Endothelial cell of umbilical vein (primary cell): ENCODE results near the gene KMT2B.
A peak's percentile ranks its signal among the peaks of the same experiment; 100 is the strongest.

Experiments
- CTCF ChIP-seq, 2 donors: IDR thresholded peaks; 1 replicate in 1 of 2; 2 replicates in 1 of 2; pipeline ENCODE4 v1.5.1; 2011; ENCODE audit warnings: low read length in 2 of 2, mild to moderate bottlenecking in 2 of 2, moderate library complexity in 2 of 2, control low read depth in 1 of 2, inconsistent platforms in 1 of 2, low read depth in 1 of 2; ENCODE audit not compliant: insufficient read depth in 1 of 2; ENCODE audit errors: extremely low read depth in 1 of 2
- POLR2A ChIP-seq: IDR thresholded peaks from 2 replicates; pipeline ENCODE4 v1.6.1; 2012; ENCODE audit warnings: low read depth, mild to moderate bottlenecking, control low read depth, low read length
- POLR2AphosphoS5 ChIP-seq: IDR thresholded peaks from 2 replicates; pipeline ENCODE4 v1.6.1; 2012; ENCODE audit warnings: low read depth, mild to moderate bottlenecking, control low read depth, low read length, moderate library complexity; ENCODE audit not compliant: insufficient read depth

- TF ChIP-seq CTCF (IDR thresholded peaks at IDR 0.05; ENCODE audit: extremely low read depth in 1 of 2, insufficient read depth in 1 of 2, low read depth in 1 of 2, low read length in 2 of 2) (peak; percentile 42 to 63), POLR2AphosphoS5 (peak; percentile 73), POLR2A (peak; percentile 63)
Observed at GRCh38 chr19:35744430-35745327, 26.9 kb downstream of the KMT2B start.
